Measurements from ENCODE around the gene VAV2. TPM values are rescaled to one million over a fixed set of nuclear protein-coding genes. Genes with fewer than 3 reads are reported as not detected.
"Not testable (repeated sequence)": the region's sequence is repeated elsewhere in the genome, so short reads cannot be mapped to it uniquely, and the experiment has no call there.

The VAV2 gene
- total RNA-seq, 1 experiment from 2014 or later: 25.1 TPM

- DNase-seq (ENCODE audit: low read depth): no peak
- in situ Hi-C loops (cut with HindIII; ENCODE audit: low pct_unique_long_range_greater_than_20kb, low sequenced_read_pairs): no loop called here
Observed at GRCh38 chr9:133759946-133760345, 232.2 kb downstream of the VAV2 start.

GRCh38 chr9:133759146-133759900 lies 232.8 kb downstream of the VAV2 start:
- in situ Hi-C loops (cut with HindIII; ENCODE audit: low pct_unique_long_range_greater_than_20kb, low sequenced_read_pairs): no loop called here
- no peak for DNase-seq (ENCODE audit: low read depth)

GRCh38 chr9:133758228-133758627 lies 233.9 kb downstream of the VAV2 start:
- in situ Hi-C loops (cut with HindIII; ENCODE audit: low pct_unique_long_range_greater_than_20kb, low sequenced_read_pairs): no loop called here
- DNase-seq (ENCODE audit: low read depth): no peak

GRCh38 chr9:133754688-133755227 lies 237.4 kb downstream of the VAV2 start:
- no peak for DNase-seq (ENCODE audit: low read depth)
- in situ Hi-C loops (cut with HindIII; ENCODE audit: low pct_unique_long_range_greater_than_20kb, low sequenced_read_pairs): no loop called here

GRCh38 chr9:133754187-133754586 lies 237.9 kb downstream of the VAV2 start:
- DNase-seq (ENCODE audit: low read depth): no peak
- in situ Hi-C loops (cut with HindIII; ENCODE audit: low pct_unique_long_range_greater_than_20kb, low sequenced_read_pairs): no loop called here

- in situ Hi-C loops (cut with HindIII; ENCODE audit: low pct_unique_long_range_greater_than_20kb, low sequenced_read_pairs): no loop called here
- no peak for DNase-seq (ENCODE audit: low read depth)
Observed at GRCh38 chr9:133752739-133753446, 239.2 kb downstream of the VAV2 start.

- in situ Hi-C loops (cut with HindIII; ENCODE audit: low pct_unique_long_range_greater_than_20kb, low sequenced_read_pairs): no loop called here
- no peak for DNase-seq (ENCODE audit: low read depth)
Observed at GRCh38 chr9:133750982-133751649, 241.0 kb downstream of the VAV2 start.

GRCh38 chr9:133747309-133747708 lies 244.8 kb downstream of the VAV2 start:
- in situ Hi-C loops (cut with HindIII; ENCODE audit: low pct_unique_long_range_greater_than_20kb, low sequenced_read_pairs): no loop called here
- no peak for DNase-seq (ENCODE audit: low read depth)

GRCh38 chr9:133744528-133744927 lies 247.6 kb downstream of the VAV2 start:
- DNase-seq (ENCODE audit: low read depth); in situ Hi-C loops (cut with HindIII; ENCODE audit: low pct_unique_long_range_greater_than_20kb, low sequenced_read_pairs): not testable (repeated sequence)

GRCh38 chr9:133742849-133743444 lies 249.2 kb downstream of the VAV2 start:
- peak; percentile 65 for DNase-seq (ENCODE audit: low read depth)
- in situ Hi-C loops (cut with HindIII; ENCODE audit: low pct_unique_long_range_greater_than_20kb, low sequenced_read_pairs): no loop called here

- DNase-seq (ENCODE audit: low read depth): no peak
- in situ Hi-C loops (cut with HindIII; ENCODE audit: low pct_unique_long_range_greater_than_20kb, low sequenced_read_pairs): no loop called here
Observed at GRCh38 chr9:133742251-133742650, 249.9 kb downstream of the VAV2 start.

GRCh38 chr9:133741716-133742115 lies 250.4 kb downstream of the VAV2 start:
- in situ Hi-C loops (cut with HindIII; ENCODE audit: low pct_unique_long_range_greater_than_20kb, low sequenced_read_pairs): no loop called here
- no peak for DNase-seq (ENCODE audit: low read depth)

- in situ Hi-C loops (cut with HindIII; ENCODE audit: low pct_unique_long_range_greater_than_20kb, low sequenced_read_pairs): no loop called here
- no peak for DNase-seq (ENCODE audit: low read depth)
Observed at GRCh38 chr9:133740911-133741310, 251.2 kb downstream of the VAV2 start.

GRCh38 chr9:133739408-133740280 lies 252.5 kb downstream of the VAV2 start:
- in situ Hi-C loops (cut with HindIII; ENCODE audit: low pct_unique_long_range_greater_than_20kb, low sequenced_read_pairs): no loop called here
- DNase-seq (ENCODE audit: low read depth): no peak

GRCh38 chr9:133738640-133739225 lies 253.4 kb downstream of the VAV2 start:
- in situ Hi-C loops (cut with HindIII; ENCODE audit: low pct_unique_long_range_greater_than_20kb, low sequenced_read_pairs): no loop called here
- no peak for DNase-seq (ENCODE audit: low read depth)

- in situ Hi-C loops (cut with HindIII; ENCODE audit: low pct_unique_long_range_greater_than_20kb, low sequenced_read_pairs): no loop called here
Observed at GRCh38 chr9:133737774-133738639, 254.1 kb downstream of the VAV2 start, which contains the start of gene SARDH. Gene SARDH (minus strand): TSS chr9:133738352. CDS start chr9:133734173, 4,179 bp downstream.

More at GRCh38 chr9:133737774-133738639, 254.1 kb downstream of the VAV2 start, which contains the start of gene SARDH:
- peak; percentile 59 for DNase-seq (ENCODE audit: low read depth)

All from Caki2 (cell line).